ENCODE measurements around the gene PFKFB3.

DNA sequence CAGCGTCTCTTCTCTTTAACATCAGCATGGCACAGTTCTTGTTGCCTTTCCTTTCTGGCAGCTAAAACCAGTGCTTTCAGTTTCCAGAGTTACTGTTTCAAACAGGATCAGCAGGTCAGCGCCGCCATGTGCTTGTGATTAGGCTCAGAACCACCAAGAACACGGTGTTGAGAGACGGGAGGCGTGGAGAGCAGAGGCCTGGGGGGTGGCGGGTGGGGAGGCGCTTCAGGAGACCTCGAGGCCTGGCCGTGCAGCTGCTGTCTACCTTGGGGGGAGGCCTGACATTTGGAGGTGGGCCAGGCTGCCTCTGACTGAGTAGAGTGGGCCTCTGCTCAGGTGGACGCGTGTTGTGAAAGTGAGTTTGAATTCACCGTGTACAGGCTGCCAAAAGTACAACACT, 22.0 kb downstream of the PFKFB3 start:
- TF ChIP-seq POLR2A (IDR thresholded peaks at IDR 0.05; ENCODE audit: low read depth, low read length) (no peak), CTCF (conservative IDR thresholded peaks at IDR 0.05; ENCODE audit: low read depth, low read length) (no peak), MAZ (IDR thresholded peaks at IDR 0.05; ENCODE audit: borderline replicate concordance, low read depth, low read length) (no peak), SMC3 (IDR thresholded peaks at IDR 0.05; ENCODE audit: low read depth, low read length) (no peak), RAD21 (IDR thresholded peaks at IDR 0.05; ENCODE audit: low read length) (no peak), RCOR1 (IDR thresholded peaks at IDR 0.05; ENCODE audit: insufficient replicate concordance, low read length) (no peak), CEBPB (IDR thresholded peaks at IDR 0.05; ENCODE audit: low read depth, low read length) (no peak), MAFK (IDR thresholded peaks at IDR 0.05; ENCODE audit: low read depth, low read length) (no peak), MXI1 (IDR thresholded peaks at IDR 0.05; ENCODE audit: borderline replicate concordance, low read depth, low read length) (no peak), BHLHE40 (IDR thresholded peaks at IDR 0.05; ENCODE audit: low read depth, low read length) (no peak)
- TF ChIP-seq, protein P1, sequence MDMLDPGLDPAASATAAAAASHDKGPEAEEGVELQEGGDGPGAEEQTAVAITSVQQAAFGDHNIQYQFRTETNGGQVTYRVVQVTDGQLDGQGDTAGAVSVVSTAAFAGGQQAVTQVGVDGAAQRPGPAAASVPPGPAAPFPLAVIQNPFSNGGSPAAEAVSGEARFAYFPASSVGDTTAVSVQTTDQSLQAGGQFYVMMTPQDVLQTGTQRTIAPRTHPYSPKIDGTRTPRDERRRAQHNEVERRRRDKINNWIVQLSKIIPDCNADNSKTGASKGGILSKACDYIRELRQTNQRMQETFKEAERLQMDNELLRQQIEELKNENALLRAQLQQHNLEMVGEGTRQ (IDR thresholded peaks at IDR 0.05; ENCODE audit: low read depth, low read length) = no peak
